Uterus (tissue), 2 donors: ENCODE data around the gene CFAP77.

ENCODE experiments used
- POLR2A ChIP-seq, 2 donors: fragments of 450-650 bp; IDR thresholded peaks; one replicate each; pipeline ENCODE4 v1.6.1; 2016; ENCODE audit warnings: antibody characterized with exemption in 2 of 2, mild to moderate bottlenecking in 1 of 2, moderate library complexity in 1 of 2
- TF ChIP-seq, protein P1 (sequence below), 4 experiments: fragments of 200-600 bp in 2 of 4; fragments of 450-650 bp in 2 of 4; sonication (generic) in 2 of 4; IDR thresholded peaks; one replicate each; pipeline ENCODE4 v1.5.1; 2016 to 2019; ENCODE audit warnings: antibody characterized with exemption in 4 of 4, mild to moderate bottlenecking in 2 of 4, moderate library complexity in 1 of 4

DNA sequence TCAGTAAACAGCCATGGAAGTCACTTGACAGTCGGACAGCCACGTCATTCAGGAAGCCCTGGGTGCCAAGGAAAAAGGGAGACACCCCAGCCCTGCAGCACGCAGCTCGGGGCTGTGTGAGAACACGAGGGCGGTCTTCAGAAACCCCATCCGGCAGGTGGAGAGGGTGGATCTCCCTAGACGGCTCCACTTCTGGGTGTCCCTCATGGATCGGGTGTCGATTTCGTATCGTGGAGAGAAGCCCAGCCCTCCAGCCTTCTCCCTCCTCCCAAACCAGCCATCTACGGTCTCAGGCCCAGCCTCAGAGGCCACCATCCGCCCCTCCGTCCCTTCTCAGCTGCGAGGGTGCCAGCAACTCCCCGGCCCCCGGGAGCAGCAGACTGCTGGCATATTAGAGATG is 106.9 kb downstream of the CFAP77 start:
- TF ChIP-seq, protein P1, sequence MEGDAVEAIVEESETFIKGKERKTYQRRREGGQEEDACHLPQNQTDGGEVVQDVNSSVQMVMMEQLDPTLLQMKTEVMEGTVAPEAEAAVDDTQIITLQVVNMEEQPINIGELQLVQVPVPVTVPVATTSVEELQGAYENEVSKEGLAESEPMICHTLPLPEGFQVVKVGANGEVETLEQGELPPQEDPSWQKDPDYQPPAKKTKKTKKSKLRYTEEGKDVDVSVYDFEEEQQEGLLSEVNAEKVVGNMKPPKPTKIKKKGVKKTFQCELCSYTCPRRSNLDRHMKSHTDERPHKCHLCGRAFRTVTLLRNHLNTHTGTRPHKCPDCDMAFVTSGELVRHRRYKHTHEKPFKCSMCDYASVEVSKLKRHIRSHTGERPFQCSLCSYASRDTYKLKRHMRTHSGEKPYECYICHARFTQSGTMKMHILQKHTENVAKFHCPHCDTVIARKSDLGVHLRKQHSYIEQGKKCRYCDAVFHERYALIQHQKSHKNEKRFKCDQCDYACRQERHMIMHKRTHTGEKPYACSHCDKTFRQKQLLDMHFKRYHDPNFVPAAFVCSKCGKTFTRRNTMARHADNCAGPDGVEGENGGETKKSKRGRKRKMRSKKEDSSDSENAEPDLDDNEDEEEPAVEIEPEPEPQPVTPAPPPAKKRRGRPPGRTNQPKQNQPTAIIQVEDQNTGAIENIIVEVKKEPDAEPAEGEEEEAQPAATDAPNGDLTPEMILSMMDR (IDR thresholded peaks at IDR 0.05) = no peak
- TF ChIP-seq POLR2A (IDR thresholded peaks at IDR 0.05) = no peak
